ENCODE results near the gene ZEB2. TPM values are rescaled to one million over a fixed set of nuclear protein-coding genes. Genes with fewer than 3 reads are reported as not detected.

The ZEB2 gene
- total RNA-seq, 1 donor from 2014 or later, result 0.07 TPM

- Mint-ChIP-seq H3K9me3 (ENCODE audit: low read depth) (no peaks in the 10 kb centered on the region), H3K4me3 (ENCODE audit: low read depth) (no peak overlapping the region), H3K36me3 (ENCODE audit: insufficient read depth) (no peaks in the 10 kb centered on the region), H3K4me1 (ENCODE audit: low read depth) (peaks cover 29% of the 10 kb centered on the region), H3K27ac (no peak overlapping the region), H3K27me3 (peaks cover 89% of the 10 kb centered on the region)
- DNase-seq (ENCODE audit: low spot score, unreplicated experiment), result no peak
- TF ChIP-seq CTCF (IDR thresholded peaks at IDR 0.05; ENCODE audit: unreplicated experiment), result no peak
These were observed 9.5 kb downstream of the ZEB2 start for GRCh38 chr2:144510294-144510991.

- Mint-ChIP-seq H3K36me3 (ENCODE audit: insufficient read depth) (no peaks in the 10 kb centered on the region), H3K4me1 (ENCODE audit: low read depth) (peaks cover 31% of the 10 kb centered on the region), H3K27ac (no peak overlapping the region), H3K4me3 (ENCODE audit: low read depth) (no peak overlapping the region), H3K27me3 (peaks cover 89% of the 10 kb centered on the region), H3K9me3 (ENCODE audit: low read depth) (no peaks in the 10 kb centered on the region)
- no peak for DNase-seq (ENCODE audit: low spot score, unreplicated experiment)
- TF ChIP-seq CTCF (IDR thresholded peaks at IDR 0.05; ENCODE audit: unreplicated experiment), result no peak
These were observed 10.1 kb downstream of the ZEB2 start for GRCh38 chr2:144509879-144510221.

- Mint-ChIP-seq H3K9me3 (ENCODE audit: low read depth) (no peaks in the 10 kb centered on the region), H3K27ac (no peak overlapping the region), H3K4me1 (ENCODE audit: low read depth) (peaks cover 35% of the 10 kb centered on the region), H3K36me3 (ENCODE audit: insufficient read depth) (no peaks in the 10 kb centered on the region), H3K27me3 (peaks cover 87% of the 10 kb centered on the region), H3K4me3 (ENCODE audit: low read depth) (no peak overlapping the region)
- TF ChIP-seq CTCF (IDR thresholded peaks at IDR 0.05; ENCODE audit: unreplicated experiment), result no peak
- DNase-seq (ENCODE audit: low spot score, unreplicated experiment), result no peak
These were observed 10.7 kb downstream of the ZEB2 start for GRCh38 chr2:144509001-144509878.

GRCh38 chr2:144508172-144508851 is 11.6 kb downstream of the ZEB2 start:
- H3K27ac Mint-ChIP-seq, result no peak overlapping the region
- DNase-seq (ENCODE audit: low spot score, unreplicated experiment), result no peak
- no peaks in the 10 kb centered on the region for H3K36me3 Mint-ChIP-seq (ENCODE audit: insufficient read depth)
- no peaks in the 10 kb centered on the region for H3K9me3 Mint-ChIP-seq (ENCODE audit: low read depth)
- no peak for TF ChIP-seq CTCF (IDR thresholded peaks at IDR 0.05; ENCODE audit: unreplicated experiment)
- H3K4me3 Mint-ChIP-seq (ENCODE audit: low read depth), result no peak overlapping the region
- peaks cover 37% of the 10 kb centered on the region for H3K4me1 Mint-ChIP-seq (ENCODE audit: low read depth)
- H3K27me3 Mint-ChIP-seq, result peaks cover 87% of the 10 kb centered on the region

GRCh38 chr2:144507441-144508171 is 12.3 kb downstream of the ZEB2 start:
- TF ChIP-seq CTCF (IDR thresholded peaks at IDR 0.05; ENCODE audit: unreplicated experiment), result no peak
- peaks cover 38% of the 10 kb centered on the region for H3K4me1 Mint-ChIP-seq (ENCODE audit: low read depth)
- H3K9me3 Mint-ChIP-seq (ENCODE audit: low read depth), result no peaks in the 10 kb centered on the region
- H3K36me3 Mint-ChIP-seq (ENCODE audit: insufficient read depth), result no peaks in the 10 kb centered on the region
- no peak overlapping the region for H3K27ac Mint-ChIP-seq
- no peak overlapping the region for H3K4me3 Mint-ChIP-seq (ENCODE audit: low read depth)
- peaks cover 86% of the 10 kb centered on the region for H3K27me3 Mint-ChIP-seq
- DNase-seq (ENCODE audit: low spot score, unreplicated experiment), result no peak
